AG09319 (cell line): ENCODE results near the gene CA5A.
A peak's percentile ranks its signal among the peaks of the same experiment; 100 is the strongest.
"Not testable (repeated sequence)": the region's sequence is repeated elsewhere in the genome, so short reads cannot be mapped to it uniquely, and the experiment has no call there.

ENCODE experiments used
- DNase-seq: peaks from one replicate; pipeline ENCODE4 v3.0.0-alpha.2; 2010; ENCODE audit warnings: low read depth; ENCODE audit errors: extremely low read depth
- CTCF ChIP-seq: IDR thresholded peaks from 2 replicates; pipeline ENCODE4 v1.5.1; 2011; ENCODE audit warnings: low read depth, mild to moderate bottlenecking, inconsistent platforms, low read length, moderate library complexity

Gene CA5A

GRCh38 chr16:87917503-87917902 lies 18.8 kb downstream of the CA5A start:
- DNase-seq, result no peak
- TF ChIP-seq CTCF, result no peak

- no peak for DNase-seq
- no peak for TF ChIP-seq CTCF
Observed at GRCh38 chr16:87914812-87915211, 21.5 kb downstream of the CA5A start.

- DNase-seq, result not testable (repeated sequence)
Observed at GRCh38 chr16:87914021-87914725, 22.2 kb downstream of the CA5A start.

GRCh38 chr16:87912691-87913090 lies 23.6 kb downstream of the CA5A start:
- DNase-seq, result not testable (repeated sequence)

- peak; percentile 75 for DNase-seq
Observed at GRCh38 chr16:87911106-87911763, 25.1 kb downstream of the CA5A start.

- not testable (repeated sequence) for DNase-seq
- TF ChIP-seq CTCF, result peak; percentile 82
Observed at GRCh38 chr16:87909203-87909935, 27.0 kb downstream of the CA5A start.

GRCh38 chr16:87908101-87908500 lies 28.2 kb downstream of the CA5A start:
- not testable (repeated sequence) for DNase-seq

GRCh38 chr16:87905521-87905920 lies 30.8 kb downstream of the CA5A start:
- DNase-seq, result not testable (repeated sequence)

GRCh38 chr16:87904963-87905362 lies 31.4 kb downstream of the CA5A start:
- DNase-seq, result not testable (repeated sequence)

- not testable (repeated sequence) for DNase-seq
Observed at GRCh38 chr16:87900489-87900888, 35.8 kb downstream of the CA5A start.
